MM.1S (cell line): ENCODE measurements around the gene XXYLT1.

ENCODE experiments used
- CTCF ChIP-seq: fragments of 300-600 bp; sonication (generic); IDR thresholded peaks from 2 replicates; pipeline ENCODE4 v1.5.1; 2016; ENCODE audit warnings: antibody characterized with exemption, low read length, mixed read lengths
- EZH2 ChIP-seq: fragments of 300-600 bp; sonication (generic); optimal IDR thresholded peaks from 2 replicates; pipeline ENCODE3; 2017; ENCODE audit warnings: low read depth, mild to moderate bottlenecking, antibody characterized with exemption, low read length, mixed read lengths
- EZH2phosphoT487 ChIP-seq: fragments of 300-600 bp; sonication (generic); IDR thresholded peaks from 2 replicates; pipeline ENCODE4 v1.6.1; 2018; ENCODE audit warnings: antibody characterized with exemption, low read length

GRCh38 chr3:195119461-195120266 is 151.3 kb downstream of the XXYLT1 start:
- no peak for TF ChIP-seq CTCF
- TF ChIP-seq EZH2 = no peak
- TF ChIP-seq EZH2phosphoT487 = no peak
